K562 treated with DMSO at 1 percent for 12 hours (cell line): ENCODE measurements around the gene POM121L12. TPM values are rescaled to one million over a fixed set of nuclear protein-coding genes. Genes with fewer than 3 reads are reported as not detected.

Experiments used
- total RNA-seq: library from RNA; unstranded; fragments of 300-600 nt; gene quantifications from 2 replicates; pipeline ENCODE4 v1.2.3, GENCODE V29; 2022; ENCODE audit not compliant: insufficient read depth

POM121L12 gene
- total RNA-seq = not detected in 2 replicates

GRCh38 chr7:53035499-53036412 lies at the start of gene POM121L12:
POM121L12 (plus strand) TSS chr7:53035633; CDS start chr7:53035672, 39 bp downstream.

